ENCODE results near the gene NAV2.

The NAV2 gene

DNA sequence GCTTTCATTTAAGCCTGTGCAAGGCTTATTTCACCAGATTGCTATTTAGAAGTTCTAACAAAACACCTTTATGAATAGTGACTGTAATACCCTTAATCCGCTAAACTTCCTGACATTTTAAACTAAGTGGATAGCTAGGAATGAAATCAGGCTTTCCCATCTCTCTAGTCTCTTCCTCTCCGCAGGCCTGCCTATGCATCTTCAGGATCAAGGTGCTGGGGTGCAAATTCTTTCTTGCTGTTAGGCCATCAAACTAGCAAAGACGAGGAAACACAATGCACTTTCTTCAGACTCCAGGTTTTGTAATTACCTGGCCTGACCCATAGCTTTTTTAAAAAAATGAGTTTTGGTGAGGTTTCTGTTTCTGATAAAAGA lies 298.2 kb downstream of the NAV2 start:
- TF ChIP-seq JUND (IDR thresholded peaks at IDR 0.05; ENCODE audit: low read depth), result no peak
- no peak for DNase-seq (ENCODE audit: low read depth in 1 of 2, low spot score in 1 of 2)
- in situ Hi-C loops (cut with HindIII; ENCODE audit: low pct_unique_long_range_greater_than_20kb, low sequenced_read_pairs), result no loop called here

DNA sequence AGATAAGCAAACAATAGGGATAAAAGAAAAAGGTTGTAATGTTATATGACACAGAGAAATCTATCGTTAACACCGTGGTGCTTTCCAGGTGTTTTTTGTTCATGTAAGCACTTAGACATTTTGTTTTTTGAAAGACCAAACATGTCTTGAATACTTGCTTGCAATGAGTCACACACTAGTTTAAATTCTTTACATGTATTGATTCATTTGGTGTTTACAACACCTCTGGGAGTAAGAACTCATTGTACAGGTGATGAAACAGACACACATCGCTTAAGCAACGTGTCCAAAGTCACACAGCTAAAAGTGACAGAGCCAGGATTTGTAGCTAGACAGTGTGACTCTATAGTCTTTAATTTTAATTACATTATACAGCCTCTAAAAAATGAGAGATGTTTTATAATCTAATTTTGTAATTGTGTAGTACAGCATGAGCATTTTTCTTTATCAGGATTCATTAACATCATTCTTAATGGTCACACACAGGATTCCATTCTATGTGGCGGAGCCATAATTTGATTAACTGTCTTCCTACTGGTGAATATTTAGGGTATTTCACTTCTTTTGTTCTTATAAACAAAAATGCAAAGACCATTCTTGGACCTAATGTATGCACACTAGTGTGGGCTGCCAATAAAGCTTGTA lies 298.8 kb downstream of the NAV2 start:
- in situ Hi-C loops (cut with HindIII; ENCODE audit: low pct_unique_long_range_greater_than_20kb, low sequenced_read_pairs), result no loop called here
- no peak for TF ChIP-seq JUND (IDR thresholded peaks at IDR 0.05; ENCODE audit: low read depth)
- no peak for DNase-seq (ENCODE audit: low read depth in 1 of 2, low spot score in 1 of 2)

DNA sequence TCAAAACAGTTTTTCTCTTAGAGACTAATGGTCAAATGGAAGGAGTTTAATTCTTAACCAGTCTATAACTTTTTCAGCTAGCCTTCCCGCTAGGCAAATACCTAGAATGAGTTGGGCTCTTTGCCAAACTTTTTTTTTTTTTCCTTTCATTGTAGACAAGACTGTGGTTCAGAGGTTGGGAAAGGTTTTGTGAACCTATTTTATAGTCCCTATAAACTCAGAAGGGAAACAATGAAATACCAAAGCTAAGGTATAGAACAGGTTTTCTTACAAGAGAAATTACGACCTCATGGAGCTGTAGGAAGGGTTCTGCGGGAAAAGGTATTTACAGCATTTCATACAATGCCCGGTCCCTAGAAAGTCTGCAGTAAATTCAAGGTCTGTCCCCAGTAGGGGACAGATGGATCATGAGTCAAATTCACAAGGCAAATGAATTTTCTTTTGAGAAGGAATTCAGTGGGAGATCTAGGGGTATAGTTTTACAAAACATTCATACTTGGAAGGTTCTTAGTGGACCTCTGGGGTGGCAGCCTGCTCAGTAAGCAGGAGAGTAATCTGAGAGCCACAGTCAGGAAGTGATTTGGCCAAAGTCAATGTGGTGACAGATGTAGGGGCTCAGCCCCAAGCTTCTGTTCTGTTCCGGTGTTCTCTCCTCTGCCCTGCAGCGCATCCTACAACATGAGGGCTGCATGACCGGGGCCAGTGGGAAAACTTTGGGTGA lies 300.9 kb downstream of the NAV2 start:
- peak in 1 of 2 experiments; percentile 64 for DNase-seq (ENCODE audit: low read depth in 1 of 2, low spot score in 1 of 2)
- in situ Hi-C loops (cut with HindIII; ENCODE audit: low pct_unique_long_range_greater_than_20kb, low sequenced_read_pairs), result no loop called here
- no peak for TF ChIP-seq JUND (IDR thresholded peaks at IDR 0.05; ENCODE audit: low read depth)

DNA sequence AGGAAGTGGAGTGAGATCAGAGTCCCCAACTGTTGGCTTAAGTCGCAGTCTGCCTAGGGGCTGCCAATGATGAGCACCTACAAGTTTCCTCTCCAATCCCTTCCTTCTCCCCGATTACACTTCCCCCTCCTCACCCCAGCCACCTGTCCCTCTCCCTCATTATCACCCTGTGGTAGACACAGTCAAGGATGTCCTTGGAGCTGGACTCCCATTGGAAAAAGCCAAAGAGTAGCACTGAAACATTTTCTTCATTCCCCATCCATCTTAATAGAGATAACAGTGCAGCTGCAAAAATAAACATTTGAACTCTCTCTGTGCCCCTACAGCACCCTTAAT lies 301.4 kb downstream of the NAV2 start:
- DNase-seq (ENCODE audit: low read depth in 1 of 2, low spot score in 1 of 2), result no peak
- no peak for TF ChIP-seq JUND (IDR thresholded peaks at IDR 0.05; ENCODE audit: low read depth)
- in situ Hi-C loops (cut with HindIII; ENCODE audit: low pct_unique_long_range_greater_than_20kb, low sequenced_read_pairs), result no loop called here

DNA sequence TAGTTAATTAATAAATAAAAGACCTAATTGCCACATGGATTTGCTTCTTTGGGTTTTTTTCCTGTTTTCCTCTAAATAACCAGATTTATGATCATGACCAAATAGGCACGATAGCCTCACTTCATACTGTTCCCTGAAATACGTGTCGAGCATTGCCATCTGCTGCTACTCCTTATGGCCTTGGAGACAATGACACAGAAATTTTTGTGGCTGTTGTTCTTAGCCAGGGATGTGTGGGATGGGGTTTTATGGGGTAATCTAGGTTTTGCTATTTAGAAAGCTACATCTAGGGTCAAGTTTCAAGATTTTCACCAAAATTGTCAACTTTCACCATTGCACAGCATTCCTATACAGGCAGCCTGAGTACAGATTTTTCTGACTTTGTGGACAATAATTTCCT lies 302.5 kb downstream of the NAV2 start:
- in situ Hi-C loops (cut with HindIII; ENCODE audit: low pct_unique_long_range_greater_than_20kb, low sequenced_read_pairs), result no loop called here
- DNase-seq (ENCODE audit: low read depth in 1 of 2, low spot score in 1 of 2), result no peak
- no peak for TF ChIP-seq JUND (IDR thresholded peaks at IDR 0.05; ENCODE audit: low read depth)

DNA sequence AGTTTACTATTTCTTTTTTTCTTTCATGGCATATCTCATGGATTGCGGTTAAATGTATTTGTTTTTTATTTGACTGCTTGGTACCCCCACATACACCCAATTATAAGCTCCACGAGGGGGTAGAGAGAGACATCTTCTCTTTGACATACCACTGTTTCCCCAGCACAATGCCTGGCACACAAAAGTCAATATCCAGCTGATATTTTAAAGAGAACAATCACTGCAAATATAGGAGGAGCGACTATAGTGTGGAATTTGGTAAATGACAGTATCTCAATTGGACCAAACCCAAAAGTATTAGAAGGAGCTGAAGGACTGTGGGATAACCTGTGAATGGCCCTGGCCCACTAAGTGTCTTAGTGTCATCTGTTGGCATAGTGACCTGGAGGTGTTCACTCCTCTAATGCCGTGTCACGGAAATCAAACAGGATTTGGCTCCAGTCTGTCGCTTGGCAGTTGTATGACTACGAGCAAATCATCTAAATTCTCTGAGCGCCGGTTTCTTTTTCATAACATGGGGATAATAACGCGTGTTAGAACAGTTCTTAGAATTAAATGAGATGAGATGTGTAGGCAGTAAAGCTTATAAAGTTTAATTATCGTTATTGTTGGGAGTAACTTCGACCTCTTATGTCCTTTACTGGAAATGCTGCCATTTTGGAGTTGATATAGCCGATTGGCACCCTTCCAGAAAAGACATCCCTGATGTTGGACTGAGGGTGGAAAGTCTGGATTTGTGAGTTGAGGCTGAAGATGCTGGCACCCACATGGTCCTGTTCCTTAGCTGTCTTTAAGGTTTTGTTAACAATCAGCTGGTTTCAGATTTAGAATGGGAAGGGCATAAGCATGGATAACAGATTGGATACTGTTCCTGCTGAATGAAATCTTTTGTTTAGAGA lies 303.1 kb downstream of the NAV2 start:
- TF ChIP-seq JUND (IDR thresholded peaks at IDR 0.05; ENCODE audit: low read depth), result no peak
- DNase-seq (ENCODE audit: low read depth in 1 of 2, low spot score in 1 of 2), result no peak
- in situ Hi-C loops (cut with HindIII; ENCODE audit: low pct_unique_long_range_greater_than_20kb, low sequenced_read_pairs), result no loop called here

DNA sequence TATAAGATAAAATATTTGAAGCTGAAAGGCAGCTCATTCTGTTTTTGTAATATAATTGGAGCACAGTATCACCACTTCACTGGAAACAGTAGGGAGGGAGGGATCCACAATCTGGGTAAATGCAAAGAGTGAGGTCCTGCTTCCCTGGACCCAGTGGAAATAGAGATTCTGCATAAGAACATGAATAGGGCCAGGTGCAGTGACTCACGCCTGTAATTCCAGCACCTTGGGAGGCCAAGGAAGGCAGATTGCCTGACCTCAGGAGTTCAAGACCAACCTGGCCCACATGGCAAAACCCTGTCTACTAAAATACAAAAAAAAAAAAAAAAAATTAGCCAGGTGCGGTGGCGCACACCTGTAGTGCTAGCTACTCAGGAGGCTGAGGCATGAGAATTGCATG lies 303.9 kb downstream of the NAV2 start:
- TF ChIP-seq JUND (IDR thresholded peaks at IDR 0.05; ENCODE audit: low read depth), result no peak
- in situ Hi-C loops (cut with HindIII; ENCODE audit: low pct_unique_long_range_greater_than_20kb, low sequenced_read_pairs), result no loop called here
- DNase-seq (ENCODE audit: low read depth in 1 of 2, low spot score in 1 of 2), result no peak

DNA sequence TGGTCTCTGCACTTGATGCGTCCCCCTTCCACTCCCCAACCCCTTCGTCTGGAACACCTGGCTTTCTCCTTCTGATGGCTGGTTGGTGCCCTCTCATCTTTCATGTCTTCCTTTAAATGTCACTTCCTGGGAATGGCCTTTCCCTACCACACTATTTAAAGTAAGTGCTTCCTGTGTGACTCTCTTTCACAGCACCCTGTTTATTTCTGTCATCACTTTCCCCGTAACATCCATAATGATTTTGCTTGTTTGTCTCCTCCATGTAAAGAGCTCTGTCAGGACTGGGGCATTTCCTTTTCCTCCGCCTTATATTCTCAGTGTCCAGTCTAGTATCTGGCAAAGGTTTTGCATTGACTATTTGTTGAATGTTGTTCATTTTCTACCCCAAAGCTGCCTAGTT lies 304.7 kb downstream of the NAV2 start:
- in situ Hi-C loops (cut with HindIII; ENCODE audit: low pct_unique_long_range_greater_than_20kb, low sequenced_read_pairs), result no loop called here
- TF ChIP-seq JUND (IDR thresholded peaks at IDR 0.05; ENCODE audit: low read depth), result no peak
- DNase-seq (ENCODE audit: low read depth in 1 of 2, low spot score in 1 of 2), result no peak

DNA sequence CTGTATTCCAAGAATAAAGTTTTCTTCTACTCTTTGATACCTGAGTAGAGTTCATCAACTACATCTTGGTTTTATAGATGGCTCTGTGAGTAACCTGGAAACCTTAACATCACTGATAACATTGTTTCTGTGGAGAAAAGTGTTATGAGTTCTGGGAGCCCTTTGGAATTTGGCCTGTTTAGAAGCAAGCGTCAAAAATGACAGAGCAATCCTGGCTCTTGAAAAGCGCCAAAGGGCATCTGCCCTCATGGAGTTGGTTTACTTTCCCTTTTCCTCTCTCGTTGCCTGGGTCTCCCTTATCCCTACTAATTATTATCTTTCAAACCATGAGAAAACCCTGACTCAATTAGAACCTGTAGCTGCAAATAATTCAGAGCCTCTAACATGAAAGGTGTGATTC lies 307.6 kb downstream of the NAV2 start:
- in situ Hi-C loops (cut with HindIII; ENCODE audit: low pct_unique_long_range_greater_than_20kb, low sequenced_read_pairs), result no loop called here
- no peak for DNase-seq (ENCODE audit: low read depth in 1 of 2, low spot score in 1 of 2)
- TF ChIP-seq JUND (IDR thresholded peaks at IDR 0.05; ENCODE audit: low read depth), result no peak

DNA sequence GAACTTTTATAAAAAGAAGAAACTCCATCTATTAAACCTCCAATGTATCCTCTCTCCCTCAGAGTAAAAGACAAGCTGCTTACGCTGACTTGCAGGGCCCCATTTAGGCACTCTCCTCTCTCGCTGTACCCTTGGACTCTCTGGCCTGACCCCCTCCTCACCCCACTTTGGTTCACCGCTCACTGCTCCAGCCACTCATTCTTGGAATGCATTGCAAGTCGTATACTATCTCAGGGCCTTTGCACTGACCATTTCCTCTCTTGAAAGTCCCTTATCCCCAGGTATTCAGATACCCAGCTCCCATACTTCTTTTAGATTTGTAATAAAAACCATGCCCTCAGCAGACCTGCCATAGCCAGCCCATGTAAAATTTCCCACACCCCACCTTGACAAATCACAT lies 308.1 kb downstream of the NAV2 start:
- no peak for DNase-seq (ENCODE audit: low read depth in 1 of 2, low spot score in 1 of 2)
- in situ Hi-C loops (cut with HindIII; ENCODE audit: low pct_unique_long_range_greater_than_20kb, low sequenced_read_pairs), result no loop called here
- no peak for TF ChIP-seq JUND (IDR thresholded peaks at IDR 0.05; ENCODE audit: low read depth)

DNA sequence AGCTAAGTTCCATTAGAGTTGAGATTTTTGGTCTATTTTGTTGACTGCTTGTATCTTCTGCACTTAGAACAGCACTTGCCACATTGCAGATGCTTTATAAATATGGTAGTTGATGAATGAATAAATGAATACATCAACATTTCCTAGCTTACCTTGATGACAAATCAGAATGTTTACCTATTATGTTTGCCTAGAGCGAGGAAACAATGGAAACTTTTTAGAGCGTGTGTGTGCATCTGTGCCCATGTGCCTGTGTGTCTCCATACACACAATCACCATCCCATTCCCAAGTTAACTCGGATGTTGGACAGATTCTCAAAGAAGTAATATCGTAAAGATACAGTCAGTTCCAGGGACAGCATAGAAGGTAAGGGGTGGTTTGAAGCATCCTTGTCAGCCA lies 308.6 kb downstream of the NAV2 start:
- no peak for TF ChIP-seq JUND (IDR thresholded peaks at IDR 0.05; ENCODE audit: low read depth)
- DNase-seq (ENCODE audit: low read depth in 1 of 2, low spot score in 1 of 2), result no peak
- in situ Hi-C loops (cut with HindIII; ENCODE audit: low pct_unique_long_range_greater_than_20kb, low sequenced_read_pairs), result no loop called here

DNA sequence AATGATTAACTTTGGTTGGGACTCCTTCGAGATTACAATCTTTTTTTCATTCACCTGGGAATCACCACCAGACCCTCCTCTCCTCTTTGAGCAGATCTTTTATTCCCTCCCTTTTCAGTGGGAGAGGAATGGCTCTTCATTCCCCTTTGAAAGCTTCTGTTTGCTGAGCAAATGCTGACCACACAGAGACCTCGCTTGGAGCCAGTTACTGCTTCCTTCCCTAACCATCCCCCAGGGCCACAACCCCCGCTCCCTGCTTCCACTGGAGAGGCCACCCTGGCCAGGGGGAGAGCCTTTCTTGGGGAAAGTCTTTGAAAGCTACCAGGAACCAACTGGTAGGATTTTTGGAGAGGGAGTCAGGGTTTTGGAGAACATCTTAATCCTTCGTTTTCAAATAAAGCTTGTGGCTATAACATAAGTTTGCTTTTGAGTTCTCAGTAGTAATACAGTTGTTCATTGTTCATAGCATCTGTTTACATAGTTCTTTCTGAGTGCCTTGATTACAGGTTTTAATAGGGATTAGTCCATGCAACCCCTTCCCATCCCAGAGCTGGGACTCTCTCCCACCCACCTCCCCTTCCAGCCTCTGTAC lies 309.2 kb downstream of the NAV2 start:
- no peak for TF ChIP-seq JUND (IDR thresholded peaks at IDR 0.05; ENCODE audit: low read depth)
- in situ Hi-C loops (cut with HindIII; ENCODE audit: low pct_unique_long_range_greater_than_20kb, low sequenced_read_pairs), result no loop called here

More for the DNA sequence above, 309.2 kb downstream of the NAV2 start:
- no peak for DNase-seq (ENCODE audit: low read depth in 1 of 2, low spot score in 1 of 2)

Data from T47D (cell line).